K562 (cell line): Measurements from ENCODE around the gene MXD3. TPM values are rescaled to one million over a fixed set of nuclear protein-coding genes. Genes with fewer than 3 reads are reported as not detected.

Source experiments
- ATAC-seq: fragments of 200-7000 bp; cut with Tn5 transposase; 3 replicates; pipeline ENCODE4 v1.9.1; 2020; ENCODE audit warnings: moderate library complexity
- BruUV-seq: library from RNA; stranded (reverse); fragments of 400-500 nt; replicated peaks from 2 replicates; lab custom pipeline; 2021; lab: Mats Ljungman, UMichigan
- CTCF ChIA-PET: fragments of 300-600 bp; formaldehyde crosslinking; extraction: SDS; loops from one replicate; lab custom pipeline; 2021; ENCODE audit warnings: low intra/inter-chr PET ratio; lab: Yijun Ruan, JAX
- POLR2A ChIA-PET: fragments of 300-600, 350-650 bp; sonication (Branson Sonifier 250); formaldehyde crosslinking; extraction: SDS; loops from one replicate; lab custom pipeline; 2021; ENCODE audit warnings: antibody characterized with exemption, inconsistent platforms; lab: Yijun Ruan, JAX
- DNase-seq, 4 experiments: peaks; one replicate each; pipeline versions ENCODE4 v3.0.0 to v3.0.0-alpha.2; 2011 to 2018; ENCODE audit warnings: low spot score in 3 of 4, mixed read lengths in 3 of 4; ENCODE audit errors: extremely low read depth in 1 of 4
- FAIRE-seq: peaks from 2 replicates; lab custom pipeline; 2011; peaks lifted over from hg19 to GRCh38; lab: Jason Lieb, UNC
- H2AFZ ChIP-seq: 2 replicates; pipeline ENCODE4 v1.6.0; 2011; ENCODE audit warnings: low read depth, low read length, control low read depth, inconsistent platforms
- H3K27ac ChIP-seq: fragments of 200-600 bp; 3 replicates; pipeline ENCODE4 v1.8.0; 2011; ENCODE audit warnings: low read depth, mild to moderate bottlenecking, control low read depth, inconsistent platforms, low read length, moderate library complexity, mixed read lengths; ENCODE audit errors: extremely low read depth
- H3K27me3 ChIP-seq, 2 experiments: fragments of 300-600 bp in 1 of 2; 2 replicates in 1 of 2; 3 replicates in 1 of 2; pipeline versions ENCODE4 v1.6.0 to v1.8.0; 2011; ENCODE audit warnings: inconsistent platforms in 2 of 2, low read length in 2 of 2, mild to moderate bottlenecking in 1 of 2, mixed read lengths in 1 of 2, moderate library complexity in 1 of 2; ENCODE audit not compliant: control insufficient read depth in 2 of 2, insufficient read depth in 2 of 2
- H3K36me3 ChIP-seq: fragments of 300-600 bp; 3 replicates; pipeline ENCODE4 v1.8.0; 2011; ENCODE audit warnings: mild to moderate bottlenecking, low read length, inconsistent platforms; ENCODE audit not compliant: control insufficient read depth, insufficient read depth
- H3K4me1 ChIP-seq, 2 experiments: fragments of 200-600 bp in 1 of 2; replicated peaks in 1 of 2; 2 replicates in 1 of 2; 3 replicates in 1 of 2; pipeline versions ENCODE4 v1.5.1 to v1.8.0; 2011; ENCODE audit warnings: inconsistent platforms in 2 of 2, low read length in 2 of 2, mild to moderate bottlenecking in 1 of 2, mixed read lengths in 1 of 2, moderate library complexity in 1 of 2; ENCODE audit not compliant: control insufficient read depth in 2 of 2, insufficient read depth in 2 of 2
- H3K4me2 ChIP-seq: 2 replicates; pipeline ENCODE4 v1.6.1; 2011; ENCODE audit warnings: low read length, control low read depth, inconsistent platforms, mixed read lengths; ENCODE audit not compliant: insufficient read depth
- H3K4me3 ChIP-seq: fragments of 200-600 bp; sonication (generic), shearing (Covaris generic); 2 replicates; pipeline ENCODE4 v1.5.1; 2016; ENCODE audit warnings: control low read depth, inconsistent platforms
- H3K79me2 ChIP-seq: fragments of 200-600 bp; 3 replicates; pipeline ENCODE4 v1.8.0; 2011; ENCODE audit warnings: low read length, inconsistent platforms; ENCODE audit not compliant: control insufficient read depth, insufficient read depth
- H3K9ac ChIP-seq, 2 experiments: 2 replicates each; pipeline versions ENCODE4 v1.6.0 to v1.6.1; 2011; ENCODE audit warnings: low read depth in 2 of 2, low read length in 2 of 2, control low read depth in 1 of 2, inconsistent platforms in 1 of 2, mild to moderate bottlenecking in 1 of 2, mixed read lengths in 1 of 2; ENCODE audit not compliant: insufficient read depth in 1 of 2
- H3K9me1 ChIP-seq: one replicate; pipeline ENCODE4 v1.6.0; 2011; ENCODE audit warnings: inconsistent platforms, mild to moderate bottlenecking, low read length, moderate library complexity; ENCODE audit not compliant: control insufficient read depth, insufficient read depth
- H3K9me3 ChIP-seq: replicated peaks from 2 replicates; pipeline ENCODE4 v1.5.1; 2011; ENCODE audit warnings: low read depth, low read length, inconsistent platforms; ENCODE audit not compliant: control insufficient read depth, insufficient read depth
- H4K20me1 ChIP-seq: replicated peaks from 2 replicates; pipeline ENCODE4 v1.6.1; 2011; ENCODE audit warnings: low read length, inconsistent platforms, mixed read lengths; ENCODE audit not compliant: control insufficient read depth, insufficient read depth
- HNRNPH1 ChIP-seq: fragments of 200-400 bp; formaldehyde crosslinking; optimal IDR thresholded peaks from 2 replicates; pipeline ENCODE3; 2017; ENCODE audit warnings: low read depth, mild to moderate bottlenecking, low read length, moderate library complexity
- POLR2G ChIP-seq: fragments of 200-400 bp; formaldehyde crosslinking; IDR thresholded peaks from 2 replicates; pipeline ENCODE4 v1.6.1; 2017; ENCODE audit warnings: low read depth, mild to moderate bottlenecking, antibody characterized with exemption, low read length, moderate library complexity
- RBFOX2 ChIP-seq: fragments of 200-400 bp; formaldehyde crosslinking; IDR thresholded peaks from 2 replicates; pipeline ENCODE4 v1.6.1; 2017; ENCODE audit warnings: low read depth, mild to moderate bottlenecking, low read length, moderate library complexity
- TEAD1 ChIP-seq, 2 experiments: fragments of 450-650 bp in 1 of 2; sonication (generic) in 1 of 2; formaldehyde crosslinking; IDR thresholded peaks; 2 replicates each; pipeline versions ENCODE4 v1.4.0 to v1.8.0; 2020 to 2022; ENCODE audit warnings: mild to moderate bottlenecking in 2 of 2, missing genetic modification reagents in 1 of 2
- ZKSCAN3 ChIP-seq: fragments of 250-450 bp; sonication (Bioruptor Pico); IDR thresholded peaks from 2 replicates; pipeline ENCODE4 v1.4.0; 2020
- WGBS: fragments of 100-300 bp; shearing (Covaris generic); methylation state at CpG from one replicate; pipeline ENCODE4 v1.1.6; 2016; ENCODE audit warnings: low coverage, mixed read lengths; ENCODE audit not compliant: insufficient coverage; ENCODE audit errors: missing lambda C conversion rate; 5-methylcytosine and 5-hydroxymethylcytosine counted together
- in situ Hi-C: fragments of 300-500 bp; cut with MboI; formaldehyde crosslinking; loops from 4 replicates; pipeline ENCODE4 v1.15.0; 2018; ENCODE audit warnings: inconsistent platforms, mixed read lengths
- intact Hi-C: fragments of 100-400 bp; cut with micrococcal nuclease; formaldehyde crosslinking; loops from 2 replicates; pipeline ENCODE4 v1.14.2; 2022
- polyA plus RNA-seq, 8 experiments: library from polyadenylated mRNA; depleted of rRNA in 4 of 8; stranded (reverse) in 5 of 8; unstranded in 3 of 8; fragments of >200 nt; fragmentation: Nextera tagmentation in 2 of 8; fragmentation: Illumina TruSeq in 1 of 8; extraction: Ambion mirVana in 2 of 8; extraction: Trizol in 1 of 8; gene quantifications; 2 replicates each; pipeline versions ENCODE4 v1.2.1 to v1.2.3, GENCODE V29; 2011 to 2014; ENCODE audit warnings: inconsistent platforms in 1 of 8, missing spikeins in 1 of 8
- total RNA-seq, 7 experiments: library from RNA; depleted of rRNA in 6 of 7; stranded (reverse); fragments of >200 nt in 6 of 7; fragmentation: Illumina TruSeq in 2 of 7; extraction: Trizol in 2 of 7; gene quantifications; 2 replicates each; pipeline versions ENCODE4 v1.2.1 to v1.2.3, GENCODE V29; 2011 to 2021; ENCODE audit warnings: low replicate concordance in 1 of 7
- TF ChIP-seq, protein P1 (sequence below): sonication (generic); formaldehyde crosslinking; IDR thresholded peaks from 2 replicates; pipeline ENCODE4 v1.8.1; 2023; ENCODE audit warnings: mild to moderate bottlenecking, missing genetic modification reagents

Gene MXD3
- total and polyA plus RNA-seq, 9 of the 15 experiments (the other 6 are each of a cell fraction or from before 2014, with no cell fraction given), result 0.28 to 24.8 (median 4.5) TPM

DNA sequence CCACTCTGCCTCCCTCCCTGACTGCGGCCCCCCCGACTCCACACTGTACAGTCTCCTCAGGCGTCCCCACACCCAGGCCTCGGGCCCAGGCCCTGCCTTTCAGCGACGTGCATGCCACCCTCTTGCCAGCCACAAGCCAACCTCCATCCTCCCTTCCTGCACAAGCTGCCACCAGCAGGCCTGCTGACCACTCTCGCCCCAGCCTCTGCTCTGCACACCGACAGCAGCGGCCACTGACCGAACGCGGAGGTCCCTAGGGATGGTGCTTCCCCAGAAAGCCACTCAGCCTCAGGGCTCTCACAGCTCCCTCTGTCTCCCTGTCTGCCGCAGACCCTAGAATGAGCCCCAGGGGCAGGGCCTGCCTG, 21.2 kb upstream of the MXD3 start:
- Histone ChIP-seq H3K27me3 (no peaks in the 10 kb centered on the region), H3K36me3 (peaks cover 85% of the 10 kb centered on the region; the same call in 2 of the 3 replicates), H4K20me1 (no peaks in the 10 kb centered on the region), H3K27ac (no peak overlapping the region), H3K9me3 (no peaks in the 10 kb centered on the region), H2AFZ (no peak overlapping the region), H3K4me1 (peaks cover 0 to 7% of the 10 kb centered on the region in 2 experiments; a peak in 1 of 5 replicates), H3K4me3 (no peak overlapping the region), H3K4me2 (no peak overlapping the region), H3K9me1 (no peaks in the 10 kb centered on the region), H3K9ac (peak overlapping the region in 1 of 2 experiments; percentile 52; a peak in 2 of 4 replicates), H3K79me2 (no peaks in the 10 kb centered on the region)
- in situ Hi-C loops (no loop called here), intact Hi-C loops (no loop called here)
- FAIRE-seq, result no peak
- TF ChIP-seq ZKSCAN3 (no peak), TEAD1 (CRISPR knock-in tag; IDR thresholded peaks at IDR 0.05) (no peak), POLR2G (peak; percentile 53)
- POLR2A ChIA-PET, result interaction anchor here (0.8 to 1.8 kb wide), 5 partner anchors 13 to 28 kb away, joined by 3 to 5 read pairs (median 4); partner anchors contain the start of gene LMAN2
- WGBS, result 93% methylated on average over 13 of the region's 13 CpGs
- no peak for ATAC-seq
- CTCF ChIA-PET, result no interaction called here
- BruUV-seq, result no TSS peak
- DNase-seq, result no peak

GRCh38 chr5:177332031-177332895, 20.6 kb upstream of the MXD3 start:
- Histone ChIP-seq H2AFZ (no peak overlapping the region), H3K9me1 (no peaks in the 10 kb centered on the region), H4K20me1 (no peaks in the 10 kb centered on the region), H3K27me3 (no peaks in the 10 kb centered on the region), H3K27ac (no peak overlapping the region), H3K9ac (no peak overlapping the region; a peak in 1 of 4 replicates), H3K4me2 (no peak overlapping the region), H3K9me3 (no peaks in the 10 kb centered on the region), H3K4me3 (no peak overlapping the region), H3K36me3 (peaks cover 84% of the 10 kb centered on the region; the same call in 2 of the 3 replicates), H3K4me1 (peaks cover 0 to 7% of the 10 kb centered on the region in 2 experiments; a peak in 1 of 5 replicates), H3K79me2 (no peaks in the 10 kb centered on the region)
- intact Hi-C loops (no loop called here), in situ Hi-C loops (no loop called here)
- POLR2A ChIA-PET, result interaction anchor here (0.7 to 1.7 kb wide), 6 partner anchors 13 to 339 kb away, joined by 3 to 5 read pairs (median 4); partner anchors contain the start of gene LMAN2
- ATAC-seq (no peak), DNase-seq (no peak), FAIRE-seq (no peak)
- BruUV-seq, result no TSS peak
- TF ChIP-seq RBFOX2, result peak; percentile 22; the same call in 1 of the 2 replicates
- no peak for TF ChIP-seq HNRNPH1
- TF ChIP-seq, protein P1, sequence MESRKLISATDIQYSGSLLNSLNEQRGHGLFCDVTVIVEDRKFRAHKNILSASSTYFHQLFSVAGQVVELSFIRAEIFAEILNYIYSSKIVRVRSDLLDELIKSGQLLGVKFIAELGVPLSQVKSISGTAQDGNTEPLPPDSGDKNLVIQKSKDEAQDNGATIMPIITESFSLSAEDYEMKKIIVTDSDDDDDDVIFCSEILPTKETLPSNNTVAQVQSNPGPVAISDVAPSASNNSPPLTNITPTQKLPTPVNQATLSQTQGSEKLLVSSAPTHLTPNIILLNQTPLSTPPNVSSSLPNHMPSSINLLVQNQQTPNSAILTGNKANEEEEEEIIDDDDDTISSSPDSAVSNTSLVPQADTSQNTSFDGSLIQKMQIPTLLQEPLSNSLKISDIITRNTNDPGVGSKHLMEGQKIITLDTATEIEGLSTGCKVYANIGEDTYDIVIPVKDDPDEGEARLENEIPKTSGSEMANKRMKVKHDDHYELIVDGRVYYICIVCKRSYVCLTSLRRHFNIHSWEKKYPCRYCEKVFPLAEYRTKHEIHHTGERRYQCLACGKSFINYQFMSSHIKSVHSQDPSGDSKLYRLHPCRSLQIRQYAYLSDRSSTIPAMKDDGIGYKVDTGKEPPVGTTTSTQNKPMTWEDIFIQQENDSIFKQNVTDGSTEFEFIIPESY (CRISPR knock-in tag), result peak; percentile 37; the same call in 1 of the 2 replicates
- WGBS, result 96% methylated on average over 26 of the region's 35 CpGs
- CTCF ChIA-PET, result no interaction called here
